SU-DHL-6 (cell line): ENCODE data around the gene SLC51B.

Source experiments
- CTCF ChIP-seq: fragments of 200-600 bp; sonication (generic); IDR thresholded peaks from one replicate; pipeline ENCODE4 v1.5.1; 2017; ENCODE audit warnings: antibody characterized with exemption, mild to moderate bottlenecking, low read length, moderate library complexity; ENCODE audit not compliant: insufficient read depth, poor library complexity, severe bottlenecking
- EZH2phosphoT487 ChIP-seq: fragments of 200-600 bp; sonication (generic), shearing (Covaris generic); conservative IDR thresholded peaks from 2 replicates; pipeline ENCODE4 v1.6.1; 2018; ENCODE audit warnings: mild to moderate bottlenecking, antibody characterized with exemption, low read length, moderate library complexity, mixed read lengths

DNA sequence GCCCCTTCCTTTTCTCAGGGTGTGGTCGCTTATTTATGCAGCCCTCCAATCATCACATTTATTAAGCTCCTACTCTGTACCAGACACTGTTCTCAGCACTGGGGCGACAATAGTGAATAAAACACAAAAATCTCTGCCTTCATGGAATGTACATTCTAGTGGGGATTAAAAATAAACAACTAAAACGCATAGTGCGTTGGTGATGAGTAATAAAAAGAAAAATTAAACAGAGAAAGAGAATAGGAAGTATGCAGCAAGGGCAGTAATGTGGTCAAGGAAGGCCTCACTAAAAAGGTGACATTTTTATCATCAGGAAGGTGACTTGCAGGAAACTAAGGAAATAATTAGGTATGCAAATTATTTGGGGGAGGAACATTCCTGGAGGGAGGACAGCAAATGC lies 5.1 kb downstream of the SLC51B start:
- TF ChIP-seq CTCF (no peak), EZH2phosphoT487 (no peak)
